Measurements from ENCODE around the gene BAIAP3.

Gene BAIAP3

GRCh38 chr16:1371054-1371978 lies 37.9 kb downstream of the BAIAP3 start:
- no peak for DNase-seq
- ChIA-PET CTCF (interaction anchor here (0.8 kb wide), 1 partner anchor 42 kb away, joined by 3 read pairs; no protein-coding TSS in a partner anchor), POLR2A (no interaction called here)
- H3K27ac ChIP-seq (ENCODE audit: insufficient read depth in 1 of 2, low read depth in 1 of 2, low read length in 2 of 2, poor library complexity in 1 of 2, severe bottlenecking in 2 of 2), result no peak overlapping the region
- peaks cover 7 to 63% (median 29%) of the 10 kb centered on the region in 4 experiments for H3K36me3 ChIP-seq (ENCODE audit: control insufficient read depth in 4 of 4, insufficient read depth in 4 of 4, low read length in 3 of 4)
- no peaks in the 10 kb centered on the region for H3K4me1 ChIP-seq (ENCODE audit: control extremely low read depth in 1 of 4, control insufficient read depth in 4 of 4, insufficient read depth in 4 of 4, low read length in 3 of 4)
- no peaks in the 10 kb centered on the region for H3K27me3 ChIP-seq (replicated peaks in 2 of 5; ENCODE audit: control insufficient read depth in 4 of 5, insufficient read depth in 5 of 5, low read length in 4 of 5)
- H3K9me3 ChIP-seq (ENCODE audit: control extremely low read depth in 1 of 5, control insufficient read depth in 4 of 5, insufficient read depth in 2 of 5, low read depth in 1 of 5, low read length in 4 of 5), result no peaks in the 10 kb centered on the region
- WGBS (ENCODE audit: insufficient coverage), result 98% methylated on average over 24 of the region's 33 CpGs
- H3K4me3 ChIP-seq (ENCODE audit: control insufficient read depth in 1 of 7, extremely low read depth in 1 of 7, insufficient read depth in 4 of 7, low read depth in 2 of 7, low read length in 6 of 7), result no peak overlapping the region

- Histone ChIP-seq H3K36me3 (ENCODE audit: control insufficient read depth in 4 of 4, insufficient read depth in 4 of 4, low read length in 3 of 4) (peaks cover 7 to 55% (median 26%) of the 10 kb centered on the region in 4 experiments), H3K4me3 (ENCODE audit: control insufficient read depth in 1 of 7, extremely low read depth in 1 of 7, insufficient read depth in 4 of 7, low read depth in 2 of 7, low read length in 6 of 7) (no peak overlapping the region), H3K9me3 (ENCODE audit: control extremely low read depth in 1 of 5, control insufficient read depth in 4 of 5, insufficient read depth in 2 of 5, low read depth in 1 of 5, low read length in 4 of 5) (no peaks in the 10 kb centered on the region), H3K4me1 (ENCODE audit: control extremely low read depth in 1 of 4, control insufficient read depth in 4 of 4, insufficient read depth in 4 of 4, low read length in 3 of 4) (peaks cover 0 to under 1% (median 0%) of the 10 kb centered on the region in 4 experiments), H3K27me3 (replicated peaks in 2 of 5; ENCODE audit: control insufficient read depth in 4 of 5, insufficient read depth in 5 of 5, low read length in 4 of 5) (no peaks in the 10 kb centered on the region), H3K27ac (ENCODE audit: insufficient read depth in 1 of 2, low read depth in 1 of 2, low read length in 2 of 2, poor library complexity in 1 of 2, severe bottlenecking in 2 of 2) (no peak overlapping the region)
- ChIA-PET POLR2A (interaction anchor here (0.5 kb wide), 1 partner anchor 36 kb away, joined by 4 read pairs; no protein-coding TSS in a partner anchor), CTCF (no interaction called here)
- DNase-seq, result no peak
- 100% methylated on average over 5 of the region's 21 CpGs for WGBS (ENCODE audit: insufficient coverage)
These were observed 39.0 kb downstream of the BAIAP3 start for GRCh38 chr16:1372292-1372950.

GRCh38 chr16:1374418-1375297 lies 41.2 kb downstream of the BAIAP3 start:
- H3K36me3 ChIP-seq (ENCODE audit: control insufficient read depth in 4 of 4, insufficient read depth in 4 of 4, low read length in 3 of 4), result peaks cover 7 to 52% (median 23%) of the 10 kb centered on the region in 4 experiments
- no peak for DNase-seq
- H3K27me3 ChIP-seq (replicated peaks in 2 of 5; ENCODE audit: control insufficient read depth in 4 of 5, insufficient read depth in 5 of 5, low read length in 4 of 5), result no peaks in the 10 kb centered on the region
- WGBS (ENCODE audit: insufficient coverage), result 96% methylated on average over 42 of the region's 46 CpGs
- ChIA-PET POLR2A (interaction anchor here (0.5 kb wide), 1 partner anchor 34 kb away, joined by 5 read pairs; no protein-coding TSS in a partner anchor), CTCF (no interaction called here)
- peaks cover 0 to 20% (median 14%) of the 10 kb centered on the region in 4 experiments for H3K4me1 ChIP-seq (ENCODE audit: control extremely low read depth in 1 of 4, control insufficient read depth in 4 of 4, insufficient read depth in 4 of 4, low read length in 3 of 4)
- H3K9me3 ChIP-seq (ENCODE audit: control extremely low read depth in 1 of 5, control insufficient read depth in 4 of 5, insufficient read depth in 2 of 5, low read depth in 1 of 5, low read length in 4 of 5), result no peaks in the 10 kb centered on the region
- no peak overlapping the region for H3K4me3 ChIP-seq (ENCODE audit: control insufficient read depth in 1 of 7, extremely low read depth in 1 of 7, insufficient read depth in 4 of 7, low read depth in 2 of 7, low read length in 6 of 7)
- no peak overlapping the region for H3K27ac ChIP-seq (ENCODE audit: insufficient read depth in 1 of 2, low read depth in 1 of 2, low read length in 2 of 2, poor library complexity in 1 of 2, severe bottlenecking in 2 of 2)

- POLR2A ChIA-PET, result interaction anchor here (0.5 kb wide), 1 partner anchor 33 kb away, joined by 5 read pairs; no protein-coding TSS in a partner anchor
- Histone ChIP-seq H3K27me3 (replicated peaks in 2 of 5; ENCODE audit: control insufficient read depth in 4 of 5, insufficient read depth in 5 of 5, low read length in 4 of 5) (no peaks in the 10 kb centered on the region), H3K9me3 (ENCODE audit: control extremely low read depth in 1 of 5, control insufficient read depth in 4 of 5, insufficient read depth in 2 of 5, low read depth in 1 of 5, low read length in 4 of 5) (no peaks in the 10 kb centered on the region), H3K36me3 (ENCODE audit: control insufficient read depth in 4 of 4, insufficient read depth in 4 of 4, low read length in 3 of 4) (peaks cover 7 to 46% (median 18%) of the 10 kb centered on the region in 4 experiments), H3K4me3 (ENCODE audit: control insufficient read depth in 1 of 7, extremely low read depth in 1 of 7, insufficient read depth in 4 of 7, low read depth in 2 of 7, low read length in 6 of 7) (no peak overlapping the region), H3K27ac (ENCODE audit: insufficient read depth in 1 of 2, low read depth in 1 of 2, low read length in 2 of 2, poor library complexity in 1 of 2, severe bottlenecking in 2 of 2) (no peak overlapping the region), H3K4me1 (ENCODE audit: control extremely low read depth in 1 of 4, control insufficient read depth in 4 of 4, insufficient read depth in 4 of 4, low read length in 3 of 4) (peaks cover 0 to 26% (median 20%) of the 10 kb centered on the region in 4 experiments)
- WGBS (ENCODE audit: insufficient coverage), result 98% methylated on average over 14 of the region's 24 CpGs
- DNase-seq, result no peak
- CTCF ChIA-PET, result no interaction called here
These were observed 41.8 kb downstream of the BAIAP3 start for GRCh38 chr16:1375298-1375640.

- peaks cover 0 to 26% (median 21%) of the 10 kb centered on the region in 4 experiments for H3K4me1 ChIP-seq (ENCODE audit: control extremely low read depth in 1 of 4, control insufficient read depth in 4 of 4, insufficient read depth in 4 of 4, low read length in 3 of 4)
- ChIA-PET CTCF (interaction anchor here (0.6 to 3.3 kb wide), 2 partner anchors 12 to 267 kb away, joined by 3 to 26 read pairs; no protein-coding TSS in a partner anchor), POLR2A (no interaction called here)
- no peaks in the 10 kb centered on the region for H3K9me3 ChIP-seq (ENCODE audit: control extremely low read depth in 1 of 5, control insufficient read depth in 4 of 5, insufficient read depth in 2 of 5, low read depth in 1 of 5, low read length in 4 of 5)
- no peaks in the 10 kb centered on the region for H3K27me3 ChIP-seq (replicated peaks in 2 of 5; ENCODE audit: control insufficient read depth in 4 of 5, insufficient read depth in 5 of 5, low read length in 4 of 5)
- no peak overlapping the region for H3K27ac ChIP-seq (ENCODE audit: insufficient read depth in 1 of 2, low read depth in 1 of 2, low read length in 2 of 2, poor library complexity in 1 of 2, severe bottlenecking in 2 of 2)
- no peak for DNase-seq
- H3K4me3 ChIP-seq (ENCODE audit: control insufficient read depth in 1 of 7, extremely low read depth in 1 of 7, insufficient read depth in 4 of 7, low read depth in 2 of 7, low read length in 6 of 7), result no peak overlapping the region
- peaks cover 7 to 43% (median 18%) of the 10 kb centered on the region in 4 experiments for H3K36me3 ChIP-seq (ENCODE audit: control insufficient read depth in 4 of 4, insufficient read depth in 4 of 4, low read length in 3 of 4)
- whole genome bisulfite sequencing (ENCODE audit: insufficient coverage), result 99% methylated on average over 15 of the region's 19 CpGs
These were observed 42.4 kb downstream of the BAIAP3 start for GRCh38 chr16:1375741-1376410.

- Histone ChIP-seq H3K27me3 (replicated peaks in 2 of 5; ENCODE audit: control insufficient read depth in 4 of 5, insufficient read depth in 5 of 5, low read length in 4 of 5) (no peaks in the 10 kb centered on the region), H3K4me3 (ENCODE audit: control insufficient read depth in 1 of 7, extremely low read depth in 1 of 7, insufficient read depth in 4 of 7, low read depth in 2 of 7, low read length in 6 of 7) (no peak overlapping the region), H3K27ac (ENCODE audit: insufficient read depth in 1 of 2, low read depth in 1 of 2, low read length in 2 of 2, poor library complexity in 1 of 2, severe bottlenecking in 2 of 2) (peak overlapping the region in 1 of 2 experiments; percentile 84), H3K9me3 (ENCODE audit: control extremely low read depth in 1 of 5, control insufficient read depth in 4 of 5, insufficient read depth in 2 of 5, low read depth in 1 of 5, low read length in 4 of 5) (no peaks in the 10 kb centered on the region), H3K4me1 (ENCODE audit: control extremely low read depth in 1 of 4, control insufficient read depth in 4 of 4, insufficient read depth in 4 of 4, low read length in 3 of 4) (peaks cover 0 to 26% (median 21%) of the 10 kb centered on the region in 4 experiments), H3K36me3 (ENCODE audit: control insufficient read depth in 4 of 4, insufficient read depth in 4 of 4, low read length in 3 of 4) (peaks cover 7 to 44% (median 27%) of the 10 kb centered on the region in 4 experiments)
- DNase-seq, result no peak
- ChIA-PET CTCF (interaction anchor here (0.8 to 3.3 kb wide), 3 partner anchors 8 to 35 kb away, joined by 3 to 26 read pairs (median 3); no protein-coding TSS in a partner anchor), POLR2A (interaction anchor here (1.1 kb wide), 1 partner anchor 11 kb away, joined by 3 read pairs; no protein-coding TSS in a partner anchor)
- WGBS (ENCODE audit: insufficient coverage), result 98% methylated on average over 7 of the region's 10 CpGs
These were observed 44.1 kb downstream of the BAIAP3 start for GRCh38 chr16:1377406-1378010.

Measured in common myeloid progenitor, CD34-positive (primary cell).